PC-3 (cell line): ENCODE results near the gene ELL2. TPM values are rescaled to one million over a fixed set of nuclear protein-coding genes. Genes with fewer than 3 reads are reported as not detected.

Source experiments
- ATAC-seq: fragments of 200-7000 bp; cut with Tn5 transposase; 2 replicates; pipeline ENCODE4 v1.9.1; 2020; ENCODE audit warnings: mild to moderate bottlenecking, moderate library complexity
- BruUV-seq: library from RNA; stranded (reverse); fragments of 400-500 nt; replicated peaks from 2 replicates; lab custom pipeline; 2021; lab: Mats Ljungman, UMichigan
- CTCF ChIA-PET: fragments of 300-600 bp; sonication (Branson Sonifier 250); formaldehyde crosslinking; loops from one replicate; lab custom pipeline; 2022; ENCODE audit warnings: antibody characterized with exemption; lab: Charles Lee
- POLR2A ChIA-PET: fragments of 300-600 bp; sonication (Branson Sonifier 250); formaldehyde crosslinking; loops from one replicate; lab custom pipeline; 2022; ENCODE audit warnings: antibody characterized with exemption; ENCODE audit not compliant: unreplicated experiment; lab: Charles Lee
- DNase-seq: peaks from one replicate; pipeline ENCODE4 v3.0.0-alpha.2; 2015
- H2AFZ ChIP-seq: fragments of 300-600 bp; sonication (generic); 2 replicates; pipeline ENCODE4 v1.6.0; 2016; ENCODE audit warnings: antibody characterized with exemption, low read length
- H3F3A ChIP-seq: fragments of 300-600 bp; sonication (generic); one replicate; pipeline ENCODE4 v1.6.0; 2017; ENCODE audit warnings: antibody characterized with exemption, low read length, control low read depth, mild to moderate bottlenecking; ENCODE audit not compliant: unreplicated experiment
- H3K27ac ChIP-seq: fragments of 300-600 bp; sonication (generic); 2 replicates; pipeline ENCODE4 v1.5.1; 2016; ENCODE audit warnings: mild to moderate bottlenecking, low read length
- H3K27me3 ChIP-seq: fragments of 300-600 bp; sonication (generic); 2 replicates; pipeline ENCODE4 v1.6.1; 2016; ENCODE audit warnings: low read length, mixed read lengths
- H3K36me3 ChIP-seq: fragments of 300-600 bp; sonication (generic); 2 replicates; pipeline ENCODE4 v1.6.1; 2016; ENCODE audit warnings: low read depth, mixed run types, low read length, mixed read lengths
- H3K4me1 ChIP-seq: fragments of 300-600 bp; sonication (generic); 2 replicates; pipeline ENCODE4 v1.5.1; 2016; ENCODE audit warnings: low read length; ENCODE audit not compliant: insufficient read depth
- H3K4me2 ChIP-seq: fragments of 300-600 bp; sonication (generic); 2 replicates; pipeline ENCODE4 v1.6.0; 2016; ENCODE audit warnings: low read length
- H3K4me3 ChIP-seq: fragments of 300-600 bp; sonication (generic); 2 replicates; pipeline ENCODE4 v1.5.1; 2016; ENCODE audit warnings: mild to moderate bottlenecking, low read length, mixed read lengths
- H3K79me2 ChIP-seq: fragments of 300-600 bp; sonication (generic); 2 replicates; pipeline ENCODE4 v1.6.1; 2017; ENCODE audit warnings: low read length, mixed read lengths
- H3K9ac ChIP-seq: fragments of 300-600 bp; sonication (generic); 2 replicates; pipeline ENCODE4 v1.6.0; 2016; ENCODE audit warnings: mild to moderate bottlenecking, low read length
- H3K9me2 ChIP-seq: fragments of 300-600 bp; sonication (generic); replicated peaks from 2 replicates; pipeline ENCODE4 v1.6.1; 2016; ENCODE audit warnings: mixed run types, low read length, mixed read lengths
- H3K9me3 ChIP-seq: fragments of 300-600 bp; sonication (generic); 2 replicates; pipeline ENCODE4 v1.6.1; 2016; ENCODE audit warnings: low read length, mixed read lengths
- H4K20me1 ChIP-seq: fragments of 300-600 bp; sonication (generic); 2 replicates; pipeline ENCODE4 v1.6.1; 2016; ENCODE audit warnings: low read length, mixed read lengths
- EZH2 ChIP-seq: fragments of 300-600 bp; sonication (generic); IDR thresholded peaks from one replicate; pipeline ENCODE4 v1.6.1; 2017; ENCODE audit warnings: antibody characterized with exemption, mild to moderate bottlenecking, low read length; ENCODE audit not compliant: unreplicated experiment
- EZH2phosphoT487 ChIP-seq: fragments of 300-600 bp; sonication (generic); IDR thresholded peaks from 2 replicates; pipeline ENCODE4 v1.6.1; 2018; ENCODE audit warnings: mild to moderate bottlenecking, antibody characterized with exemption, low read length, borderline replicate concordance
- intact Hi-C: fragments of 100-400 bp; cut with micrococcal nuclease; formaldehyde crosslinking; loops from 2 replicates; pipeline ENCODE4 v1.9.0; 2023
- total RNA-seq: library from RNA; depleted of rRNA; stranded (reverse); fragments of >200 nt; gene quantifications from 2 replicates; pipeline ENCODE4 v1.2.3, GENCODE V29; 2014
- TF ChIP-seq, protein P1 (sequence below): fragments of 300-600 bp; sonication (generic); conservative IDR thresholded peaks from 2 replicates; pipeline ENCODE4 v1.5.1; 2017; ENCODE audit warnings: antibody characterized with exemption, low read depth, mild to moderate bottlenecking, low read length

The ELL2 gene
- total RNA-seq, 1 experiment from 2014 or later = 72.2 TPM

- H3K79me2 ChIP-seq = no peaks in the 10 kb centered on the region
- ATAC-seq (no peak), DNase-seq (no peak)
- H4K20me1 ChIP-seq = no peaks in the 10 kb centered on the region
- no peak overlapping the region for H3K27ac ChIP-seq
- intact Hi-C loops = no loop called here
- no peak overlapping the region for H3K4me2 ChIP-seq
- H3K9ac ChIP-seq = no peak overlapping the region
- BruUV-seq = no TSS peak
- ChIA-PET CTCF (no interaction called here), POLR2A (no interaction called here)
- TF ChIP-seq EZH2 (no peak), EZH2phosphoT487 (no peak)
- TF ChIP-seq, protein P1, sequence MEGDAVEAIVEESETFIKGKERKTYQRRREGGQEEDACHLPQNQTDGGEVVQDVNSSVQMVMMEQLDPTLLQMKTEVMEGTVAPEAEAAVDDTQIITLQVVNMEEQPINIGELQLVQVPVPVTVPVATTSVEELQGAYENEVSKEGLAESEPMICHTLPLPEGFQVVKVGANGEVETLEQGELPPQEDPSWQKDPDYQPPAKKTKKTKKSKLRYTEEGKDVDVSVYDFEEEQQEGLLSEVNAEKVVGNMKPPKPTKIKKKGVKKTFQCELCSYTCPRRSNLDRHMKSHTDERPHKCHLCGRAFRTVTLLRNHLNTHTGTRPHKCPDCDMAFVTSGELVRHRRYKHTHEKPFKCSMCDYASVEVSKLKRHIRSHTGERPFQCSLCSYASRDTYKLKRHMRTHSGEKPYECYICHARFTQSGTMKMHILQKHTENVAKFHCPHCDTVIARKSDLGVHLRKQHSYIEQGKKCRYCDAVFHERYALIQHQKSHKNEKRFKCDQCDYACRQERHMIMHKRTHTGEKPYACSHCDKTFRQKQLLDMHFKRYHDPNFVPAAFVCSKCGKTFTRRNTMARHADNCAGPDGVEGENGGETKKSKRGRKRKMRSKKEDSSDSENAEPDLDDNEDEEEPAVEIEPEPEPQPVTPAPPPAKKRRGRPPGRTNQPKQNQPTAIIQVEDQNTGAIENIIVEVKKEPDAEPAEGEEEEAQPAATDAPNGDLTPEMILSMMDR = no peak
- H3K36me3 ChIP-seq = no peaks in the 10 kb centered on the region
- peaks cover 17% of the 10 kb centered on the region for H3K4me1 ChIP-seq
- H3K9me3 ChIP-seq = no peaks in the 10 kb centered on the region
- no peak overlapping the region for H2AFZ ChIP-seq
- peaks cover 4% of the 10 kb centered on the region for H3F3A ChIP-seq
- H3K4me3 ChIP-seq = no peak overlapping the region
- no peaks in the 10 kb centered on the region for H3K27me3 ChIP-seq
- no peaks in the 10 kb centered on the region for H3K9me2 ChIP-seq
Measured at GRCh38 chr5:95879661-95880060, 82.0 kb downstream of the ELL2 start.

DNA sequence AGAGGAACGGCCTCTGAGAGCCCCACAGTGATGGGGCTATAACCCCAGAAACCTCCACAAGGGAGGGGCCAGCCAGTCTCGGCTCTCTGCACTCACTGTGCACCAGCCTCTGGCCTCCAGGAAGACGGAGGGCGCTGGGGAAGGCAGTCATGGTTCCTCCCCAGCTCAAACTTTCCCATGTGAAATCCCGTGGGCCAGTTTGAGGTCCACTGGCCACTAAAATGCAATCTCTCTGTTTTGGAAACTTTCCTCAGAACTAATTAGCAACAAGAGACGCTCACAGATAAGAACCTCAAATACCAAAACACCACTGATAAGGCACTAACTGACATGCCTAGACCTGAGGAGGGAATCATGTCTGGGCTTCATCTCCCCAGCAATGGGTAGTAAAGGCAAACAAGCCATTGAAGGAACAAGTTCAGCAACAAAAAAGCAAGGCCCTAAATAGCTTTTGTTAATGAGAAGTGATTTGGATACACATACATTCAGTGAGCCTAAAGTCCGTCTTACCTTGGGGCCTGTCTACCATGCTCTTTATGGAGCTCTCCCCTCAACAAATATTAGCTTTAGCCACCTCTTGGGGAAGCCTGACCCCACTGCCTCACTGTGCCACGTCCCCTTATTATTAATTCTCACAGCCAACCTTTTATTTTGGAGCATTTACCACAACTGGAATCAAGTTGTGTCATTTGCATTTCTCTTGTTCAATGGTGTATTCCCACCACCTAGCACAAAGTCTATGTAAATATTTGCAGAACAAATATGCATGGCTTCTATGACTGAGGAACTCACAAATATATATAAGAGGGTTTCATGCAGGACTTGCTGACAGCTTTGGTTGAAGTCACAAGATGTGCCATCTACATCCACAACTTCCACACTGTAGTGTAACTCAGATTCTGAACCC is 83.0 kb downstream of the ELL2 start:
- ATAC-seq (peak; percentile 44), DNase-seq (no peak)
- Histone ChIP-seq H2AFZ (no peak overlapping the region), H3K9me2 (no peaks in the 10 kb centered on the region), H3K4me2 (no peak overlapping the region), H3K9me3 (no peaks in the 10 kb centered on the region), H3F3A (no peaks in the 10 kb centered on the region), H3K79me2 (no peaks in the 10 kb centered on the region), H3K27me3 (no peaks in the 10 kb centered on the region), H3K4me1 (peaks cover 7% of the 10 kb centered on the region), H3K9ac (no peak overlapping the region), H3K36me3 (no peaks in the 10 kb centered on the region), H3K27ac (no peak overlapping the region), H4K20me1 (no peaks in the 10 kb centered on the region), H3K4me3 (no peak overlapping the region)
- ChIA-PET POLR2A (no interaction called here), CTCF (no interaction called here)
- intact Hi-C loops = no loop called here
- TF ChIP-seq, protein P1 = no peak
- TF ChIP-seq EZH2 (no peak), EZH2phosphoT487 (no peak)
- no TSS peak for BruUV-seq

DNA sequence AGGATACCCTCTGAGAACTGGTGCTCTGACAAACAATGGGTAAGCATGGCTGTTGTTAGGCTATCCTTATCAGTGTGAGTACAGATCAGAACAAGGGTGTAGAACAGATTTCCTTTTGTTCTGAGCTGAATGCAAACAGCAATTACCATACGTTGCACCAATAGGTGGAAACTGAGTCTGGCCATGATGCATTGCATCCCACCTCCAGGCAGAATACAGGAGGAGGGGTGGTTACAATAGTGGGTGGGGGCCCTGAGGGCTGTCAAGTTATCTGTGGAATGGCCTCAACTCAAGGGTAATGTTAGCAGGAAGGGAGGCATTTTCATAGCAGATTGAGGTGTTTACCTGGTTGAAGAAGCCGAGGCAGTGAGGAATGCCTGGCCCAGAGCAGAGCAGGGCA is 84.9 kb downstream of the ELL2 start:
- 0 out of 2 replicates have a peak, but pooled peaks cover 6% of the 10 kb centered on the region for H3K4me1 ChIP-seq
- no peak overlapping the region for H2AFZ ChIP-seq
- no peaks in the 10 kb centered on the region for H3K9me3 ChIP-seq
- no peaks in the 10 kb centered on the region for H3K9me2 ChIP-seq
- H3K79me2 ChIP-seq = no peaks in the 10 kb centered on the region
- CTCF ChIA-PET = no interaction called here
- H3K27me3 ChIP-seq = no peaks in the 10 kb centered on the region
- no peak overlapping the region for H3K4me3 ChIP-seq
- no TSS peak for BruUV-seq
- no peak overlapping the region for H3K4me2 ChIP-seq
- H3K27ac ChIP-seq = no peak overlapping the region
- H4K20me1 ChIP-seq = no peaks in the 10 kb centered on the region
- no peaks in the 10 kb centered on the region for H3K36me3 ChIP-seq
- no peaks in the 10 kb centered on the region for H3F3A ChIP-seq
- TF ChIP-seq, protein P1 = no peak
- TF ChIP-seq EZH2 (no peak), EZH2phosphoT487 (no peak)
- H3K9ac ChIP-seq = no peak overlapping the region
- POLR2A ChIA-PET = no interaction called here
- ATAC-seq (no peak), DNase-seq (no peak)
- intact Hi-C loops = no loop called here
